Right lobe of liver (tissue), 6 donors: ENCODE data around the gene TAB3. TPM values are rescaled to one million over a fixed set of nuclear protein-coding genes. Genes with fewer than 3 reads are reported as not detected.

ENCODE experiments used
- ATAC-seq, 4 donors: fragments of 200-7000 bp; cut with Tn5 transposase; one replicate each; pipeline ENCODE4 v1.9.1; 2020; ENCODE audit warnings: mild to moderate bottlenecking in 4 of 4, moderate library complexity in 4 of 4
- DNase-seq, 3 donors: peaks; one replicate each; pipeline ENCODE4 v3.0.0-alpha.2; 2020
- H3K27ac ChIP-seq, 3 donors: fragments of 200-600 bp; one replicate each; pipeline ENCODE4 v1.8.0; 2022
- H3K27me3 ChIP-seq, 2 donors: fragments of 200-600 bp; one replicate each; pipeline ENCODE4 v1.8.0; 2022
- H3K36me3 ChIP-seq, 4 donors: fragments of 200-600 bp; sonication (generic) in 1 of 4; one replicate each; pipeline versions ENCODE4 v1.5.1 to v1.8.0; 2017 to 2022; ENCODE audit warnings: control low read depth in 1 of 4
- H3K4me1 ChIP-seq, 4 donors: fragments of 200-600 bp; sonication (generic) in 1 of 4; one replicate each; pipeline versions ENCODE4 v1.5.1 to v1.8.0; 2017 to 2022; ENCODE audit warnings: control low read depth in 1 of 4
- H3K4me3 ChIP-seq, 3 donors: fragments of 200-600 bp; one replicate each; pipeline ENCODE4 v1.8.0; 2022
- H3K9me3 ChIP-seq, 4 donors: fragments of 200-600 bp; sonication (generic) in 1 of 4; one replicate each; pipeline versions ENCODE4 v1.5.1 to v1.8.0; 2017 to 2022; ENCODE audit warnings: control low read depth in 1 of 4
- CTCF ChIP-seq, 4 donors: fragments of 200-600 bp in 3 of 4; fragments of 450-650 bp in 1 of 4; IDR thresholded peaks; one replicate each; pipeline versions ENCODE4 v1.5.1 to v1.8.0; 2016 to 2022; ENCODE audit warnings: antibody characterized with exemption in 4 of 4, mild to moderate bottlenecking in 2 of 4
- POLR2A ChIP-seq: fragments of 450-650 bp; IDR thresholded peaks from one replicate; pipeline ENCODE4 v1.6.1; 2017; ENCODE audit warnings: antibody characterized with exemption, mild to moderate bottlenecking
- WGBS: methylation state at CpG from one replicate; pipeline ENCODE4 v1.1.6; 2018; ENCODE audit warnings: low coverage, low lambda C conversion rate; ENCODE audit not compliant: insufficient coverage; ENCODE audit errors: missing lambda C conversion rate; 5-methylcytosine and 5-hydroxymethylcytosine counted together
- intact Hi-C, 2 donors: fragments of 100-400 bp; cut with DNase I; formaldehyde crosslinking; loops; one replicate each; pipeline versions ENCODE4 v1.11.2 to v1.14.1; 2022
- total RNA-seq, 6 experiments: library from RNA; depleted of rRNA in 2 of 6; stranded (reverse); fragments of >200 nt in 2 of 6; fragmentation: NEBNext Ultra II Directional in 3 of 6; extraction: Animal tissue kit (Norgen Biotek cat#: 25700) in 3 of 6; gene quantifications; one replicate each; pipeline versions ENCODE4 v1.1.0 to v1.2.4, GENCODE V29; 2016 to 2023
- donor health status: DM: no; HTN: yes; CAD: no.
- donor health status: DM: no; HTN: no; CAD: no.
- donor health status: DM: no; HTN: no; CAD: no.
- donor health status: DM: no; HTN: yes; CAD: no.
- donor health status: DM: no; HTN: yes; CAD: no.

Gene TAB3
- total RNA-seq, 6 experiments from 2014 or later: 17.1 to 38.6 (median 23.6) TPM

- Histone ChIP-seq H3K27me3 (no peaks in the 10 kb centered on the region), H3K36me3 (no peaks in the 10 kb centered on the region), H3K4me3 (no peak overlapping the region), H3K9me3 (no peaks in the 10 kb centered on the region), H3K27ac (no peak overlapping the region), H3K4me1 (no peaks in the 10 kb centered on the region)
- intact Hi-C loops: no loop called here
- no peak for DNase-seq
- WGBS: 65% methylated on average over 4 of the region's 9 CpGs
- TF ChIP-seq POLR2A (no peak), CTCF (IDR thresholded peaks at IDR 0.05) (no peak)
- no peak for ATAC-seq
Measured at GRCh38 chrX:30787012-30787411, 102.0 kb downstream of the TAB3 start.

GRCh38 chrX:30786374-30786773, 102.7 kb downstream of the TAB3 start:
- DNase-seq (no peak), ATAC-seq (no peak)
- no peaks in the 10 kb centered on the region for H3K27me3 ChIP-seq
- H3K36me3 ChIP-seq: no peaks in the 10 kb centered on the region
- H3K27ac ChIP-seq: no peak overlapping the region
- TF ChIP-seq POLR2A: no peak
- no peak for TF ChIP-seq CTCF (IDR thresholded peaks at IDR 0.05)
- no peaks in the 10 kb centered on the region for H3K9me3 ChIP-seq
- H3K4me1 ChIP-seq: no peaks in the 10 kb centered on the region
- intact Hi-C loops: no loop called here
- H3K4me3 ChIP-seq: no peak overlapping the region

GRCh38 chrX:30781711-30782444, 107.2 kb downstream of the TAB3 start:
- no peak for DNase-seq
- Histone ChIP-seq H3K4me3 (no peak overlapping the region), H3K4me1 (no peaks in the 10 kb centered on the region), H3K27ac (no peak overlapping the region), H3K27me3 (no peaks in the 10 kb centered on the region), H3K36me3 (no peaks in the 10 kb centered on the region), H3K9me3 (no peaks in the 10 kb centered on the region)
- intact Hi-C loops: no loop called here
- no peak for ATAC-seq
- TF ChIP-seq CTCF (IDR thresholded peaks at IDR 0.05) (no peak), POLR2A (no peak)
- WGBS: 13% methylated on average over 1 of the region's 1 CpG

- intact Hi-C loops: no loop called here
- DNase-seq: no peak
- Histone ChIP-seq H3K36me3 (no peaks in the 10 kb centered on the region), H3K27me3 (no peaks in the 10 kb centered on the region), H3K4me1 (no peaks in the 10 kb centered on the region), H3K9me3 (no peaks in the 10 kb centered on the region), H3K4me3 (no peak overlapping the region), H3K27ac (no peak overlapping the region)
- TF ChIP-seq POLR2A (no peak), CTCF (IDR thresholded peaks at IDR 0.05) (no peak)
- WGBS: 70% methylated on average over 13 of the region's 19 CpGs
- ATAC-seq: peak in 1 of 4 donors; percentile 17
Measured at GRCh38 chrX:30779453-30780030, 109.5 kb downstream of the TAB3 start.
